Kidney capillary endothelial cell (primary cell): ENCODE results near the gene WDR7.

Source experiments
- DNase-seq: peaks from one replicate; pipeline ENCODE4 v3.0.0-alpha.2; 2018; ENCODE audit warnings: low spot score

Gene WDR7

GRCh38 chr18:56992777-56993176 lies 341.6 kb downstream of the WDR7 start:
- DNase-seq: no peak

- DNase-seq: no peak
Measured at GRCh38 chr18:56995579-56996188, 344.5 kb downstream of the WDR7 start.

- DNase-seq: no peak
Measured at GRCh38 chr18:56997200-56997599, 346.0 kb downstream of the WDR7 start.

GRCh38 chr18:56999823-57000222 lies 348.7 kb downstream of the WDR7 start:
- DNase-seq: no peak

- DNase-seq: no peak
Measured at GRCh38 chr18:57002627-57003026, 351.5 kb downstream of the WDR7 start.

- DNase-seq: no peak
Measured at GRCh38 chr18:57003342-57003741, 352.2 kb downstream of the WDR7 start.

- peak; percentile 66 for DNase-seq
Measured at GRCh38 chr18:57004366-57005121, 353.4 kb downstream of the WDR7 start.

GRCh38 chr18:57008001-57008686 lies 357.0 kb downstream of the WDR7 start:
- no peak for DNase-seq

- no peak for DNase-seq
Measured at GRCh38 chr18:57009844-57010243, 358.7 kb downstream of the WDR7 start.

GRCh38 chr18:57014772-57015413 lies 363.7 kb downstream of the WDR7 start:
- DNase-seq: no peak

GRCh38 chr18:57015451-57015850 lies 364.3 kb downstream of the WDR7 start:
- DNase-seq: no peak

GRCh38 chr18:57018845-57019244 lies 367.7 kb downstream of the WDR7 start:
- DNase-seq: no peak

- no peak for DNase-seq
Measured at GRCh38 chr18:57022716-57023115, 371.6 kb downstream of the WDR7 start.

GRCh38 chr18:57023275-57023882 lies 372.2 kb downstream of the WDR7 start:
- DNase-seq: no peak

- DNase-seq: no peak
Measured at GRCh38 chr18:57025540-57025939, 374.4 kb downstream of the WDR7 start.

- no peak for DNase-seq
Measured at GRCh38 chr18:57026316-57026715, 375.2 kb downstream of the WDR7 start.

GRCh38 chr18:57027190-57027708 lies 376.1 kb downstream of the WDR7 start:
- no peak for DNase-seq

GRCh38 chr18:57029761-57030160 lies 378.6 kb downstream of the WDR7 start:
- DNase-seq: no peak

- no peak for DNase-seq
Measured at GRCh38 chr18:57030417-57030816, 379.3 kb downstream of the WDR7 start.

- DNase-seq: no peak
Measured at GRCh38 chr18:57035590-57035989, 384.4 kb downstream of the WDR7 start.

- DNase-seq: no peak
Measured at GRCh38 chr18:57038395-57038794, 387.2 kb downstream of the WDR7 start.

GRCh38 chr18:57040175-57040574 lies 389.0 kb downstream of the WDR7 start:
- no peak for DNase-seq
